ENCODE measurements around the gene TNP2. TPM values are rescaled to one million over a fixed set of nuclear protein-coding genes. Genes with fewer than 3 reads are reported as not detected.

The TNP2 gene
- total and polyA plus RNA-seq, 12 donors: not detected

- intact Hi-C loops (cut with DNase I): no loop called here
- 79 to 83% methylated on average over 7 of the region's 7 CpGs for WGBS, 2 donors
- ATAC-seq: no peak
- DNase-seq: no peak
- H3K4me3 ChIP-seq: no peak overlapping the region
- H3K27me3 ChIP-seq: peaks cover 0 to 4% (median 0%) of the 10 kb centered on the region in 7 donors
- no peak for TF ChIP-seq CTCF (IDR thresholded peaks at IDR 0.05)
- H3K36me3 ChIP-seq: no peaks in the 10 kb centered on the region
- H3K9me3 ChIP-seq: peaks cover 0 to 3% (median 0%) of the 10 kb centered on the region in 11 donors
- H3K4me1 ChIP-seq: peaks cover 0 to 6% (median 0%) of the 10 kb centered on the region in 9 donors
- H3K27ac ChIP-seq: no peak overlapping the region
Observed at GRCh38 chr16:11278681-11279628, 9.8 kb upstream of the TNP2 start.

- intact Hi-C loops (cut with DNase I): no loop called here
- DNase-seq: no peak
- no peaks in the 10 kb centered on the region for H3K36me3 ChIP-seq
- 87 to 89% methylated on average over 12 of the region's 12 CpGs for WGBS, 2 donors
- H3K27me3 ChIP-seq: peaks cover 0 to 4% (median 0%) of the 10 kb centered on the region in 7 donors
- H3K4me1 ChIP-seq: no peaks in the 10 kb centered on the region
- ATAC-seq: no peak
- TF ChIP-seq CTCF (IDR thresholded peaks at IDR 0.05): no peak
- no peak overlapping the region for H3K27ac ChIP-seq
- H3K9me3 ChIP-seq: peaks cover 0 to 3% (median 0%) of the 10 kb centered on the region in 11 donors
- H3K4me3 ChIP-seq: no peak overlapping the region
Observed at GRCh38 chr16:11277607-11278337, 8.6 kb upstream of the TNP2 start.

GRCh38 chr16:11276896-11277593, 7.9 kb upstream of the TNP2 start:
- ATAC-seq (no peak), DNase-seq (no peak)
- Histone ChIP-seq H3K4me1 (no peaks in the 10 kb centered on the region), H3K27me3 (peaks cover 0 to 4% (median 0%) of the 10 kb centered on the region in 7 donors), H3K27ac (no peak overlapping the region), H3K4me3 (no peak overlapping the region), H3K9me3 (peaks cover 0 to 3% (median 0%) of the 10 kb centered on the region in 11 donors), H3K36me3 (no peaks in the 10 kb centered on the region)
- no peak for TF ChIP-seq CTCF (IDR thresholded peaks at IDR 0.05)
- intact Hi-C loops (cut with DNase I): no loop called here
- 83 to 93% methylated on average over 11 of the region's 11 CpGs for WGBS, 2 donors

Data from heart right ventricle (tissue), 16 donors.